ENCODE data around the gene CLEC4F.

DNA sequence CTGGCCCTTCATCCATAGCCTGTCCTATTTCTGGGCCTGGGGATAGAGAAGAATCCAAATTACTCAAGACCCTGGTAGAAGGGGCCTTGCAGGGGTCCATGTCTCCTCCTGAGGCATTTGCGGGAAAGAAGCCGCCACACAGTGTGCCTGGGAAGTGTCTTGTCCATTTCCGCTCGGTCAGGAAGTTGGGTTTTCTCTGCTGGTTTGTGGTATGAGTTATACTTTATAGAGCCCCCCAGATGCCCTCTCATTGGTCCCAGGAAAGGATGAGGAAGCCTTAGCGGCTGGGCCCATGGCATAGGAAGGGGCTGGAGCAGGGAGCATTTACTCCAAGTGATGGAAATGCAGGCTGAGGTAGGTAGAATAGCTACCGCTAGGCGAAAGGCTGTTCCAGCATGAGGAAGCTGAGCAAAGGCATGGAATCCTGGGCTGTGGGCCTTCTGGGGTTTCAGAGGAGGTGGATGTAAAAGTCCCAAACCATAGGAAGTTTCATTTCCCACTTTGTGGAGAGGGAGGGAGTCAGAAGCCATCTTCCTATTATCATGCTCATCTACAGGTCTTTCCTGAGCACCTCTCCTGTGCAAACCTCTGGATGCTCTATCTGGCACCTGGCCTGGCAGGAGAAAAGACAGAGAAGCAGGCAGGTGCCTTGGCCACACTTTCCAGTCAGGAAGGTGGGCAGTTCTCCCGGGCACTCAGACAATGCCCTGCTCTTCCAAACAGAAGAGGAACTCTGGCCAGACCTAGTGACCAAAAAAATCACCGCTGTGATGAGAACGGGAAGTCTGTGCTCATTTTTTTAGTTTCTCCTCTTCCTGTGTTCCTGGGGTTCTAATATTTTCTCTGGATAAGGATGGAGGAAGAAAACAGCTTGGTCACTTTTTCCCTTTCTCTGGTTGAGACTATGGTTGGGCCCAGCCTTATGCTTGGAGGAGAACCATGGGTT lies 17.9 kb upstream of the CLEC4F start:
- TF ChIP-seq POLR2A (IDR thresholded peaks at IDR 0.05; ENCODE audit: extremely low read depth, insufficient read length) (no peak), CTCF (IDR thresholded peaks at IDR 0.05; ENCODE audit: low read depth, low read length) (no peak)
